ENCODE results near the gene ALK. TPM values are rescaled to one million over a fixed set of nuclear protein-coding genes. Genes with fewer than 3 reads are reported as not detected.

Gene ALK
- polyA plus RNA-seq, 1 of the 3 experiments (the other 2 are of a cell fraction): 0.30 TPM

DNA sequence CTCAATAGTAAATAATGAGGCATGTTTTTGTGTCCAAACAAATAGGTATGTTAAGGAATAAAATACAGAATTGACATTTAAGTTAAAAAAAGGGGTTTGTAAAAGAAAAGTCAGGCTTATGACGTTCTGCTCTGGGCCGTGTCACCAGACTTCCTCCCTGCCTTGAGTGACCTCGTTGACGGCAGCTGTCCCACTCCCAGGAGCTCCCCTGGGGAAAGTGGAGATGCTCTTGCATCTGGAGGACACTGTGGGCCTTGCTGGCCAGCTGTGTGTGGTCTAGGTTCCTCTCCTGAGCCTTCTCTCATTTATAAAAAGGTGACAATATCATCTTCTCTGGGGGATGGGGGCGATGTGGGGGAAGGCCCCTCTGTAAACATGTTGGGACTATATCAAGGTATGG lies 609.9 kb downstream of the ALK start:
- H3K9ac ChIP-seq: no peak overlapping the region
- H3K9me2 ChIP-seq: no peaks in the 10 kb centered on the region
- WGBS (ENCODE audit: low lambda C conversion rate): 56% methylated on average over 5 of the region's 5 CpGs
- ChIA-PET CTCF (interaction anchor here (0.8 to 6.3 kb wide), 5 partner anchors 12 to 760 kb away, joined by 3 to 91 read pairs (median 3); no protein-coding TSS in a partner anchor), POLR2A (interaction anchor here (1.4 kb wide), 1 partner anchor 15 kb away, joined by 3 read pairs; no protein-coding TSS in a partner anchor)
- no peak overlapping the region for H3K4me3 ChIP-seq (ENCODE audit: low read depth in 2 of 2, low read length in 1 of 2)
- peak overlapping the region in 1 of 2 experiments; percentile 93; a peak in 1 of 4 replicates for H3K27ac ChIP-seq (ENCODE audit: low read depth in 2 of 2, low read length in 1 of 2)
- H3F3A ChIP-seq (replicated peaks; ENCODE audit: insufficient read depth): no peaks in the 10 kb centered on the region
- no peaks in the 10 kb centered on the region for H3K9me3 ChIP-seq
- no peak for DNase-seq
- no peaks in the 10 kb centered on the region for H3K27me3 ChIP-seq (ENCODE audit: insufficient read depth)
- H3K36me3 ChIP-seq (replicated peaks in 1 of 2; ENCODE audit: control insufficient read depth in 1 of 2, insufficient read depth in 2 of 2, low read length in 1 of 2): peaks cover 0 to 7% of the 10 kb centered on the region in 2 experiments
- H3K4me1 ChIP-seq (ENCODE audit: control insufficient read depth in 1 of 2, insufficient read depth in 2 of 2, low read depth in 1 of 2, low read length in 1 of 2): peaks cover 7 to 74% of the 10 kb centered on the region in 2 experiments; a peak in 2 of 4 replicates
- H3K79me2 ChIP-seq (ENCODE audit: insufficient read depth): no peaks in the 10 kb centered on the region
- TF ChIP-seq USF2 (IDR thresholded peaks at IDR 0.05; ENCODE audit: borderline replicate concordance, low read depth, low read length) (no peak), GABPA (IDR thresholded peaks at IDR 0.05; ENCODE audit: low read depth) (no peak), RFX5 (IDR thresholded peaks at IDR 0.05; ENCODE audit: low read length) (no peak), NFIC (IDR thresholded peaks at IDR 0.05; ENCODE audit: borderline replicate concordance) (no peak), ZBTB33 (IDR thresholded peaks at IDR 0.05; ENCODE audit: borderline replicate concordance, low read depth) (no peak), IRF3 (IDR thresholded peaks at IDR 0.05; ENCODE audit: low read depth, low read length) (no peak), TAF1 (IDR thresholded peaks at IDR 0.05; ENCODE audit: borderline replicate concordance, low read depth, low read length) (no peak), RAD21 (IDR thresholded peaks at IDR 0.05; ENCODE audit: low read length) (no peak), PBX3 (IDR thresholded peaks at IDR 0.05) (no peak), YY1 (IDR thresholded peaks at IDR 0.05; ENCODE audit: low read depth) (no peak), POLR2AphosphoS5 (IDR thresholded peaks at IDR 0.05; ENCODE audit: low read depth, low read length) (no peak)
- TF ChIP-seq, protein P1, sequence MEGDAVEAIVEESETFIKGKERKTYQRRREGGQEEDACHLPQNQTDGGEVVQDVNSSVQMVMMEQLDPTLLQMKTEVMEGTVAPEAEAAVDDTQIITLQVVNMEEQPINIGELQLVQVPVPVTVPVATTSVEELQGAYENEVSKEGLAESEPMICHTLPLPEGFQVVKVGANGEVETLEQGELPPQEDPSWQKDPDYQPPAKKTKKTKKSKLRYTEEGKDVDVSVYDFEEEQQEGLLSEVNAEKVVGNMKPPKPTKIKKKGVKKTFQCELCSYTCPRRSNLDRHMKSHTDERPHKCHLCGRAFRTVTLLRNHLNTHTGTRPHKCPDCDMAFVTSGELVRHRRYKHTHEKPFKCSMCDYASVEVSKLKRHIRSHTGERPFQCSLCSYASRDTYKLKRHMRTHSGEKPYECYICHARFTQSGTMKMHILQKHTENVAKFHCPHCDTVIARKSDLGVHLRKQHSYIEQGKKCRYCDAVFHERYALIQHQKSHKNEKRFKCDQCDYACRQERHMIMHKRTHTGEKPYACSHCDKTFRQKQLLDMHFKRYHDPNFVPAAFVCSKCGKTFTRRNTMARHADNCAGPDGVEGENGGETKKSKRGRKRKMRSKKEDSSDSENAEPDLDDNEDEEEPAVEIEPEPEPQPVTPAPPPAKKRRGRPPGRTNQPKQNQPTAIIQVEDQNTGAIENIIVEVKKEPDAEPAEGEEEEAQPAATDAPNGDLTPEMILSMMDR (IDR thresholded peaks at IDR 0.05): no peak
- H2AFZ ChIP-seq (ENCODE audit: low read depth): no peak overlapping the region
- no peak overlapping the region for H3K4me2 ChIP-seq
- no peaks in the 10 kb centered on the region for H4K20me1 ChIP-seq (ENCODE audit: insufficient read depth)
